Fibroblast of lung (primary cell): ENCODE measurements around the gene EPB42.

Experiments used
- CTCF ChIP-seq, 2 donors: IDR thresholded peaks in 1 of 2; conservative IDR thresholded peaks in 1 of 2; 1 replicate in 1 of 2; 2 replicates in 1 of 2; pipeline ENCODE4 v1.5.1; 2011 to 2012; ENCODE audit warnings: low read length in 2 of 2, control low read depth in 1 of 2, inconsistent platforms in 1 of 2, low read depth in 1 of 2, mild to moderate bottlenecking in 1 of 2
- EZH2 ChIP-seq: IDR thresholded peaks from 2 replicates; pipeline ENCODE4 v1.5.1; 2012; ENCODE audit warnings: low read length, control low read depth, mild to moderate bottlenecking; ENCODE audit errors: missing control alignments

GRCh38 chr15:43237842-43238470 is 17.1 kb upstream of the EPB42 start:
- no peak for TF ChIP-seq CTCF (conservative IDR thresholded peaks at IDR 0.05 in 1 of 2, IDR thresholded peaks at IDR 0.05 in 1 of 2; ENCODE audit: low read depth in 1 of 2, low read length in 2 of 2)
- no peak for TF ChIP-seq EZH2
